ENCODE data around the gene EML3. TPM values are rescaled to one million over a fixed set of nuclear protein-coding genes. Genes with fewer than 3 reads are reported as not detected.

The EML3 gene
- total RNA-seq, 1 experiment from 2014 or later, result 43.7 TPM

DNA sequence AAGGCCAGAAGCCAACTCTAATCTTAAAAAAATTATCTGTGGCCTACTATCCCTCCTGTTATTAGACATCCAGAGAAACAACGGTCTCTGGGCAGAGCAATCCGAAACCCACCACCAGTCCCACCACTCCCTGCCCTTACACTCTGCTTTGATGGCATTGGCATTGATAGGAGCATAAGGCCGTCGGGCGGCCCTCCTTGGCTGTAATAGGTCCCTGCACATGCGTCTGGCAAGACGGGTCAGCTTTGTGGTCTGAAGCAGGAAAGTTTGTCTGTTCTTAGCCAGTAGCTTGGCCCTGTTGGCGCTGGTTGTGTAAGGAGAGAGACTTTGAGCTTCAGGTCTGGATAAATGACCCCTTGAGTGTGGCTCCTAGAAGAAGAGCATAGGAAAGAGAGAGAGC lies 17.5 kb downstream of the EML3 start:
- ChIA-PET CTCF (interaction anchor here (0.6 to 1.1 kb wide), 3 partner anchors 57 to 98 kb away, joined by 3 to 4 read pairs (median 3); partner anchors contain the start of gene C11orf98), POLR2A (interaction anchor here (0.6 to 6.6 kb wide), 7 partner anchors 17 to 353 kb away, joined by 3 to 164 read pairs (median 3); partner anchors contain the start of genes EEF1G, EML3, LBHD1 and ROM1)
- intact Hi-C loops (cut with micrococcal nuclease), result no loop called here
- DNase-seq (ENCODE audit: unreplicated experiment), result no peak
- Mint-ChIP-seq H3K27ac (ENCODE audit: low read depth, unreplicated experiment) (no peak overlapping the region), H3K4me1 (ENCODE audit: insufficient read depth, unreplicated experiment) (peaks cover 38% of the 10 kb centered on the region), H3K4me3 (ENCODE audit: unreplicated experiment) (no peak overlapping the region), H3K9me3 (ENCODE audit: unreplicated experiment) (no peaks in the 10 kb centered on the region), H3K27me3 (ENCODE audit: insufficient read depth, unreplicated experiment) (no peaks in the 10 kb centered on the region), H3K36me3 (ENCODE audit: insufficient read depth, unreplicated experiment) (peaks cover 90% of the 10 kb centered on the region)
- BruUV-seq (replicated peaks), result no TSS peak
- no peak for TF ChIP-seq CTCF (IDR thresholded peaks at IDR 0.05; ENCODE audit: unreplicated experiment)

DNA sequence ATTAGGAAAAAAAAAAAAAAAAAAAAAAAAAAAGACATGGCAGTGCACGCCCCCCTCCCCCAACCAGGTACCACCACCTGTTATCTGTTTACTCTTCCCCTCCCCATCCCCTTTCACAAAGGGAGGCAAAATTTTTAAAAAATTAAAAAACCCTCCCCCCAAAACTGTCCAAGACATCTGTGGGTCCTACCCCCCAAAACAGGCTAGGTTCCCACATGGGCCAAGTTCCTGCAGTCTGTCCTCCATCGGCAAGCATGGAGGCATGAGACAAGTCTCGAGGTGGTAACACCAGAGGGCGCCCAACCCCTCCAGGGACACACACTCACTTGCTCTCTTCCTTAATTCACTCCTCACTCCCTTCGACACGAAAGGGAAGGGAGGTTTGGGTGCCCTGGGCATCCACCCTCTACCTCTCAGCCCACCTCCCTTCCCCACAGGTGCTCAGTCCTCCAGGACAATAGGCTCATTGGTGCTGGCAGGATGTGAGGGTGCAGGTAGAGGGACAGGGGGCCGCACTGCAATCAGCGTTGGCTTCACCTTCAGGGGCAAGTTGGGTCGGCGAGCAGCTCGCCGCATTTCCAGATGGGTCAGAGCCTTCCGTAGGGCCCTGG lies 19.0 kb downstream of the EML3 start:
- Mint-ChIP-seq H3K36me3 (ENCODE audit: insufficient read depth, unreplicated experiment) (peaks cover 84% of the 10 kb centered on the region), H3K9me3 (ENCODE audit: unreplicated experiment) (no peaks in the 10 kb centered on the region), H3K27ac (ENCODE audit: low read depth, unreplicated experiment) (peak overlapping the region; percentile 27), H3K27me3 (ENCODE audit: insufficient read depth, unreplicated experiment) (no peaks in the 10 kb centered on the region), H3K4me3 (ENCODE audit: unreplicated experiment) (no peak overlapping the region), H3K4me1 (ENCODE audit: insufficient read depth, unreplicated experiment) (peaks cover 23% of the 10 kb centered on the region)
- peak; percentile 87 for DNase-seq (ENCODE audit: unreplicated experiment)
- POLR2A ChIA-PET, result interaction anchor here (0.7 to 6.6 kb wide), 15 partner anchors 8 to 622 kb away, joined by 3 to 164 read pairs (median 35); partner anchors contain the start of genes AHNAK, B3GAT3, C11orf98 and CSKMT
- TF ChIP-seq CTCF (IDR thresholded peaks at IDR 0.05; ENCODE audit: unreplicated experiment), result peak; percentile 55
- no TSS peak for BruUV-seq (replicated peaks)
- CTCF ChIA-PET, result interaction anchor here (0.5 to 3.9 kb wide), 20 partner anchors 11 to 291 kb away, joined by 3 to 39 read pairs (median 3); partner anchors contain the start of genes B3GAT3, C11orf98, CSKMT and EML3
- intact Hi-C loops (cut with micrococcal nuclease), result loop anchor here (2.0 to 5.0 kb wide), 2 partner anchors 19 to 79 kb away; partner anchors contain the start of genes EML3, LBHD1, ROM1 and UQCC3

GRCh38 chr11:62592989-62593421 lies 19.6 kb downstream of the EML3 start:
- intact Hi-C loops (cut with micrococcal nuclease), result loop anchor here (2.0 to 5.0 kb wide), 2 partner anchors 20 to 79 kb away; partner anchors contain the start of genes EML3, LBHD1, ROM1 and UQCC3
- H3K27ac Mint-ChIP-seq (ENCODE audit: low read depth, unreplicated experiment), result peak overlapping the region; percentile 27
- no peak for DNase-seq (ENCODE audit: unreplicated experiment)
- H3K27me3 Mint-ChIP-seq (ENCODE audit: insufficient read depth, unreplicated experiment), result no peaks in the 10 kb centered on the region
- H3K9me3 Mint-ChIP-seq (ENCODE audit: unreplicated experiment), result no peaks in the 10 kb centered on the region
- peaks cover 84% of the 10 kb centered on the region for H3K36me3 Mint-ChIP-seq (ENCODE audit: insufficient read depth, unreplicated experiment)
- peaks cover 17% of the 10 kb centered on the region for H3K4me1 Mint-ChIP-seq (ENCODE audit: insufficient read depth, unreplicated experiment)
- no peak overlapping the region for H3K4me3 Mint-ChIP-seq (ENCODE audit: unreplicated experiment)
- ChIA-PET CTCF (interaction anchor here (0.6 to 3.9 kb wide), 19 partner anchors 14 to 212 kb away, joined by 3 to 39 read pairs (median 4); partner anchors contain the start of genes B3GAT3, C11orf98, CSKMT and EML3), POLR2A (interaction anchor here (0.7 to 6.6 kb wide), 15 partner anchors 8 to 622 kb away, joined by 3 to 164 read pairs (median 35); partner anchors contain the start of genes AHNAK, B3GAT3, C11orf98 and CSKMT)
- TF ChIP-seq CTCF (IDR thresholded peaks at IDR 0.05; ENCODE audit: unreplicated experiment), result no peak
- no TSS peak for BruUV-seq (replicated peaks)
